Panc1 (cell line): ENCODE results near the gene APBB2.

ENCODE experiments used
- POLR2AphosphoS5 ChIP-seq: IDR thresholded peaks from 2 replicates; pipeline ENCODE4 v1.6.1; 2012; ENCODE audit warnings: mild to moderate bottlenecking, low read depth, low read length, moderate library complexity
- TCF7L2 ChIP-seq: IDR thresholded peaks from 2 replicates; pipeline ENCODE4 v1.6.1; 2011; ENCODE audit warnings: mild to moderate bottlenecking, low read depth, low read length, inconsistent platforms
- TF ChIP-seq, protein P1 (sequence below): fragments of 450-650 bp; IDR thresholded peaks from 2 replicates; pipeline ENCODE4 v1.5.1; 2017; ENCODE audit warnings: mild to moderate bottlenecking

DNA sequence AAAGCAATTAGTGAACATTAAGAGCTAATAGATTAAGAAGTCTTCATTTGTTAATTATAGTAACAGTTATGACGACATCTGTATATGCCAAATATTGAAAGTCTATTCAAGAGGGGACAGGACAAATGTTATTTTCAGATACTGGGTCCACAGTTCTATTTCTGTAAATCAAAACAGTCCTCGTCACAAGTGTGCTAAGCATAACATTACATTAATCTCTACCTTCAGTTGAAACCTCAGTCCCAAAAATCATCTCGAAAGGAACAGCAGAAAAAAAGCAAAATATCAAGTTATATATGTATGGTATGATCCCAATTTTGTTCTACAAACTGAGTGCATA is 70.3 kb downstream of the APBB2 start:
- TF ChIP-seq, protein P1, sequence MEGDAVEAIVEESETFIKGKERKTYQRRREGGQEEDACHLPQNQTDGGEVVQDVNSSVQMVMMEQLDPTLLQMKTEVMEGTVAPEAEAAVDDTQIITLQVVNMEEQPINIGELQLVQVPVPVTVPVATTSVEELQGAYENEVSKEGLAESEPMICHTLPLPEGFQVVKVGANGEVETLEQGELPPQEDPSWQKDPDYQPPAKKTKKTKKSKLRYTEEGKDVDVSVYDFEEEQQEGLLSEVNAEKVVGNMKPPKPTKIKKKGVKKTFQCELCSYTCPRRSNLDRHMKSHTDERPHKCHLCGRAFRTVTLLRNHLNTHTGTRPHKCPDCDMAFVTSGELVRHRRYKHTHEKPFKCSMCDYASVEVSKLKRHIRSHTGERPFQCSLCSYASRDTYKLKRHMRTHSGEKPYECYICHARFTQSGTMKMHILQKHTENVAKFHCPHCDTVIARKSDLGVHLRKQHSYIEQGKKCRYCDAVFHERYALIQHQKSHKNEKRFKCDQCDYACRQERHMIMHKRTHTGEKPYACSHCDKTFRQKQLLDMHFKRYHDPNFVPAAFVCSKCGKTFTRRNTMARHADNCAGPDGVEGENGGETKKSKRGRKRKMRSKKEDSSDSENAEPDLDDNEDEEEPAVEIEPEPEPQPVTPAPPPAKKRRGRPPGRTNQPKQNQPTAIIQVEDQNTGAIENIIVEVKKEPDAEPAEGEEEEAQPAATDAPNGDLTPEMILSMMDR, result no peak
- TF ChIP-seq POLR2AphosphoS5, result no peak
- TF ChIP-seq TCF7L2, result no peak
